Calu3 (cell line): ENCODE results near the gene CTIF. TPM values are rescaled to one million over a fixed set of nuclear protein-coding genes. Genes with fewer than 3 reads are reported as not detected.
A peak's percentile ranks its signal among the peaks of the same experiment; 100 is the strongest.

Source experiments
- BruUV-seq: library from RNA; stranded (reverse); fragments of 400-500 nt; replicated peaks from 2 replicates; lab custom pipeline; 2021; lab: Mats Ljungman, UMichigan
- CTCF ChIA-PET: fragments of 300-600 bp; sonication (Branson Sonifier 250); formaldehyde crosslinking; loops from one replicate; lab custom pipeline; 2022; ENCODE audit warnings: antibody characterized with exemption; lab: Charles Lee
- DNase-seq: peaks from one replicate; pipeline ENCODE4 v3.0.0; 2022
- H3K27ac Mint-ChIP-seq: one replicate; pipeline ENCODE4 v1.8.0; 2022; ENCODE audit warnings: mixed read lengths; ENCODE audit not compliant: unreplicated experiment
- H3K27me3 Mint-ChIP-seq: one replicate; pipeline ENCODE4 v1.8.0; 2022; ENCODE audit warnings: mixed read lengths; ENCODE audit not compliant: unreplicated experiment
- H3K36me3 Mint-ChIP-seq: one replicate; pipeline ENCODE4 v1.8.0; 2022; ENCODE audit warnings: mild to moderate bottlenecking, moderate library complexity, mixed read lengths; ENCODE audit not compliant: insufficient read depth, unreplicated experiment
- H3K4me1 Mint-ChIP-seq: one replicate; pipeline ENCODE4 v1.8.0; 2022; ENCODE audit warnings: mild to moderate bottlenecking, low read depth, mixed read lengths; ENCODE audit not compliant: unreplicated experiment
- H3K4me3 Mint-ChIP-seq: one replicate; pipeline ENCODE4 v1.8.0; 2022; ENCODE audit warnings: mild to moderate bottlenecking, low read depth, moderate library complexity, mixed read lengths; ENCODE audit not compliant: unreplicated experiment
- H3K9me3 Mint-ChIP-seq: one replicate; pipeline ENCODE4 v1.8.0; 2022; ENCODE audit warnings: low read depth, mixed read lengths; ENCODE audit not compliant: unreplicated experiment
- intact Hi-C: fragments of 100-400 bp; cut with micrococcal nuclease; formaldehyde crosslinking; loops from one replicate; pipeline ENCODE4 v1.10.0; 2022; ENCODE audit not compliant: unreplicated experiment
- total RNA-seq: library from RNA; stranded (reverse); gene quantifications from 2 replicates; pipeline ENCODE4 v1.2.3, GENCODE V29; 2022
- TF ChIP-seq, protein P1 (sequence below): fragments of 200-600 bp; IDR thresholded peaks from one replicate; pipeline ENCODE4 v1.8.0; 2022; ENCODE audit warnings: antibody characterized with exemption; ENCODE audit not compliant: unreplicated experiment

CTIF gene
- total RNA-seq, 1 experiment from 2014 or later = 40.8 TPM

DNA sequence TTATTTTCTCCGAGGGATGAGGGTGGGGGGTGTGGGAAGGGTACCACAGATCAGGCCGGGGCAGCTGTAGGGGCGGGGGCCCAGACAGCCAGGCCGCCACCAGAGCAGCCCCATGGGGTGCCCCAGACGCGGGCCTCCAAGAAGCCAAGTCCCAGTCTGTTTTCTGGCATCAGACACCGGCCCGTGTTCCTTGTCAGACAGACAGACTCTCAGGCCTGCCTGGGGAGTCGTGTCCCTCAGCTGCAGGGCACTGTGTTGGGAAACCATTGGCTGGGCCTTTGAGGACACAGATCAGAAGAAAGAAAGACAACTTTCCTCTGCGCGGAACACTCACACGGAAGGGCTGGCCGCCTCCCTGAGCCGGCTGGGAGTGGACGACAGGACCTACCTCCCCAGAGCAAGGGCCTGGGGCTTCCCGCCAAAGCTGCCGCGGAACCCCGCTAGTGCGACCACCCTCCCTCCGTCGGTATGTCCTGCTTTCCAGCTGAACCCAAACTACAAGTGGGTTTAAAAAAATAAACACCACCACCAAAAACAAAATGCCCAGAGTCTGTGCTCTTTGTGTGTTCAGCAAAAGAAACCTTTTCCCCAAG, 323.9 kb downstream of the CTIF start:
- H3K36me3 Mint-ChIP-seq = no peaks in the 10 kb centered on the region
- intact Hi-C loops = no loop called here
- TF ChIP-seq, protein P1, sequence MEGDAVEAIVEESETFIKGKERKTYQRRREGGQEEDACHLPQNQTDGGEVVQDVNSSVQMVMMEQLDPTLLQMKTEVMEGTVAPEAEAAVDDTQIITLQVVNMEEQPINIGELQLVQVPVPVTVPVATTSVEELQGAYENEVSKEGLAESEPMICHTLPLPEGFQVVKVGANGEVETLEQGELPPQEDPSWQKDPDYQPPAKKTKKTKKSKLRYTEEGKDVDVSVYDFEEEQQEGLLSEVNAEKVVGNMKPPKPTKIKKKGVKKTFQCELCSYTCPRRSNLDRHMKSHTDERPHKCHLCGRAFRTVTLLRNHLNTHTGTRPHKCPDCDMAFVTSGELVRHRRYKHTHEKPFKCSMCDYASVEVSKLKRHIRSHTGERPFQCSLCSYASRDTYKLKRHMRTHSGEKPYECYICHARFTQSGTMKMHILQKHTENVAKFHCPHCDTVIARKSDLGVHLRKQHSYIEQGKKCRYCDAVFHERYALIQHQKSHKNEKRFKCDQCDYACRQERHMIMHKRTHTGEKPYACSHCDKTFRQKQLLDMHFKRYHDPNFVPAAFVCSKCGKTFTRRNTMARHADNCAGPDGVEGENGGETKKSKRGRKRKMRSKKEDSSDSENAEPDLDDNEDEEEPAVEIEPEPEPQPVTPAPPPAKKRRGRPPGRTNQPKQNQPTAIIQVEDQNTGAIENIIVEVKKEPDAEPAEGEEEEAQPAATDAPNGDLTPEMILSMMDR = no peak
- H3K4me3 Mint-ChIP-seq = no peak overlapping the region
- no peaks in the 10 kb centered on the region for H3K27me3 Mint-ChIP-seq
- H3K9me3 Mint-ChIP-seq = no peaks in the 10 kb centered on the region
- H3K27ac Mint-ChIP-seq = no peak overlapping the region
- no peak for DNase-seq
- CTCF ChIA-PET = no interaction called here
- H3K4me1 Mint-ChIP-seq = no peaks in the 10 kb centered on the region
- TSS peak; percentile 41 for BruUV-seq

DNA sequence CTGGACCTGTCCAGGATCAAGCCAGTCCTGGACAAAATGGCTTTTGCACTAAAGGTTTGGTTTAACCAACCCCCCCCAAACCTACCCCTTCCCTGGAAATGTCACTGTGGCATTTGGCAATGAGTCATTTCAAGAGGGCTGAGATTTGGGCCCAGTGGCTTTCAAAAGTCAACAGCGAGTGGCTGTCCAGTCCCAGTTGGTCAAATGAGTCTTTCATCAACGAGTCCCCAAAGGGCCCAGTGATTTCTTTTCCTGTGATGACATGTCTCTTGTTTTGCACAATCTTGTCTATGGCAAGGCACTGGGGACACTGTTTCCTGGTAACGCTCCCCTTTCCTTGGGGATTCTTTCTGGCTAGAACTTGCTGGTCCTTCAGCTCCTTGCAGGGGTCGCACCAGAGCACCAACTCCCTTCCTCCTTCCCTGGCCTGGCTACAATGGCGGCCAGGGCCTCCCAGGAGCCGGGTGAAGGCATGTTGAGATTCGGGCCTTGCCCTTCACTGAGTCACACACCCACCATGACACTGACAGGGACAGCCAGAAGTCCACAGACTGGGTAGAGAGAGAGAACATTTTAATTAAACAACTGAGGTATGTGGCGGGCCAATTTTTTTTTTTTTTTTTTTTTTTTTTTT, 324.7 kb downstream of the CTIF start:
- TF ChIP-seq, protein P1 = no peak
- no TSS peak for BruUV-seq
- no peak for DNase-seq
- CTCF ChIA-PET = interaction anchor here (0.7 kb wide), 1 partner anchor 376 kb away, joined by 5 read pairs; no protein-coding TSS in a partner anchor
- intact Hi-C loops = no loop called here
- peaks cover 3% of the 10 kb centered on the region for H3K4me1 Mint-ChIP-seq
- no peaks in the 10 kb centered on the region for H3K9me3 Mint-ChIP-seq
- no peaks in the 10 kb centered on the region for H3K36me3 Mint-ChIP-seq
- H3K4me3 Mint-ChIP-seq = no peak overlapping the region
- H3K27ac Mint-ChIP-seq = no peak overlapping the region
- H3K27me3 Mint-ChIP-seq = no peaks in the 10 kb centered on the region

DNA sequence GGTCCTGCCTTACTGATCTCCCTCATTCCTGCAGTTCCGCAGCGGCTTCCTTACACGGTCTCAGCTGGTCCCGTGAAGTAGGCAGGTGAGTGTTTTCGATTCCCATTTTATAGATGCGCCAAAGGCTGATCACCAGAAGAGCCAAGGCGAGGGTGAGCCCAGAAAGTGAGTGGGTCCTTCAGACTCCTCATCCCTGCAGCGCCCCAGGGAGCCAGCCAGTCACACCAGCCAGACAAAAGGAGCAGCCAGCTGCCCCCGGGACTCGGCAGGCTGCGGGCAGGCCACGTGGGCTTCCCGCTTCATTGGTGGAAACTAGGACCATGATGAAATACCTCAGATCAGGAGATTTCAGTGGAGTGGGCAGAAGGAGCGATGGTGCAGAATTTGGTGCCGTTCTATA, 326.0 kb downstream of the CTIF start:
- no peaks in the 10 kb centered on the region for H3K27me3 Mint-ChIP-seq
- H3K9me3 Mint-ChIP-seq = no peaks in the 10 kb centered on the region
- BruUV-seq = no TSS peak
- peaks cover 10% of the 10 kb centered on the region for H3K4me1 Mint-ChIP-seq
- TF ChIP-seq, protein P1 = no peak
- CTCF ChIA-PET = no interaction called here
- no peak overlapping the region for H3K4me3 Mint-ChIP-seq
- intact Hi-C loops = no loop called here
- H3K27ac Mint-ChIP-seq = peak overlapping the region; percentile 7
- DNase-seq = no peak
- no peaks in the 10 kb centered on the region for H3K36me3 Mint-ChIP-seq

DNA sequence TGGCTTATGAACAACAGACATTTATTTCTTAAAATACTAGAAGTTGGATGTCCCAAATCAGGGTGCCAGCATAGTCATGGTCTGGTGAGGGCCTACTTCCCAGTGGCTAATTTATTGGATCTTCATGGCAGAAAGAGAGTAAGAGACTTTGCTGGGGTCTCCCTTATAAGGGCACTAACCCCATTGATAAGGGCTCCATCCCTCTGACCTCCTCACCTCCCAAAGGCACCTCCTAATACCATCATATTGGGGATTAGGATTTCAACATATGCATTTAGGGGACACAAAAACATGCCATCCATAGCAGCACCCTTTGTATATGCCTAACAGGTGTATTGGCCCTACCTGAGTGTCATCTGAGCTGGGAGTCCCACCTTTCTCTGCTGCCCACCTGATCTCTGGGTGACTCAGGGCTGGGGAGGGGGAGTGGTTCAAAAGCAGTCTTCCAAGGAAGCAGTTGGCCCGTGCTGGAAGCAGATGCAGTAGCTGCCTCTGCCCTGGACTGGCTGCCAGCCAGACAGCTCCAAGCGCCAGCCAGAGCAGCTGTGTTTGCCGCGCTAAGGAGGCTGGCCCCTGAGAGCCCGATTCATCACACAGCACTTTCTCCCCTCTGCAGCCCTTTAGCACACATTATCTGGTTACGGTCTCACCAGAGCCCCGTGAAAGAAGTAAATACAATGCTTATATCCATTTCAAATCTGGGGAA, 327.4 kb downstream of the CTIF start:
- H3K27me3 Mint-ChIP-seq = no peaks in the 10 kb centered on the region
- DNase-seq = no peak
- intact Hi-C loops = no loop called here
- TF ChIP-seq, protein P1 = no peak
- H3K27ac Mint-ChIP-seq = no peak overlapping the region
- H3K9me3 Mint-ChIP-seq = no peaks in the 10 kb centered on the region
- H3K4me1 Mint-ChIP-seq = peaks cover 10% of the 10 kb centered on the region
- CTCF ChIA-PET = interaction anchor here (0.6 kb wide), 1 partner anchor 24 kb away, joined by 4 read pairs; no protein-coding TSS in a partner anchor
- no TSS peak for BruUV-seq
- no peaks in the 10 kb centered on the region for H3K36me3 Mint-ChIP-seq
- H3K4me3 Mint-ChIP-seq = no peak overlapping the region
